BJ (cell line): ENCODE results near the gene RETREG3. TPM values are rescaled to one million over a fixed set of nuclear protein-coding genes. Genes with fewer than 3 reads are reported as not detected.

Experiments used
- CTCF ChIA-PET: fragments of 350-600 bp; formaldehyde crosslinking; extraction: SDS; loops from one replicate; lab custom pipeline; 2021; ENCODE audit warnings: antibody characterized with exemption, inconsistent platforms; lab: Yijun Ruan, JAX
- POLR2A ChIA-PET: fragments of 300-600 bp; sonication (Branson Sonifier 250); formaldehyde crosslinking; extraction: SDS; loops from one replicate; lab custom pipeline; 2021; ENCODE audit warnings: antibody characterized with exemption; lab: Charles Lee
- DNase-seq: peaks from one replicate; pipeline ENCODE4 v3.0.0-alpha.2; 2011; ENCODE audit warnings: low read depth
- H3K27me3 ChIP-seq: 2 replicates; pipeline ENCODE4 v1.6.0; 2011; ENCODE audit warnings: low read length; ENCODE audit not compliant: control insufficient read depth, insufficient read depth
- H3K36me3 ChIP-seq: 2 replicates; pipeline ENCODE4 v1.5.1; 2011; ENCODE audit warnings: low read length; ENCODE audit not compliant: control insufficient read depth, insufficient read depth
- H3K4me3 ChIP-seq: 2 replicates; pipeline ENCODE4 v1.5.1; 2011; ENCODE audit warnings: low read depth, mild to moderate bottlenecking, control low read depth, low read length
- CTCF ChIP-seq: IDR thresholded peaks from 2 replicates; pipeline ENCODE4 v1.5.1; 2011; ENCODE audit warnings: low read depth, mild to moderate bottlenecking, control low read depth, inconsistent platforms, low read length, moderate library complexity; ENCODE audit not compliant: insufficient read depth
- polyA minus RNA-seq: library from RNA; depleted of rRNA, polyadenylated mRNA; stranded (reverse); fragments of >200 nt; gene quantifications from 2 replicates; pipeline ENCODE4 v1.2.3, GENCODE V29; 2011; rRNA and poly(A)+ RNA removed
- polyA plus RNA-seq: library from polyadenylated mRNA; depleted of rRNA; stranded (reverse); fragments of >200 nt; gene quantifications from 2 replicates; pipeline ENCODE4 v1.2.3, GENCODE V29; 2011; rRNA removed

The RETREG3 gene
- polyA plus RNA-seq (28.4 and 54.4 TPM in 2 replicates), polyA minus RNA-seq (85.4 and 101 TPM in 2 replicates)

GRCh38 chr17:42609182-42609813 is at the start of gene RETREG3, which contains the start of gene TUBG1:
Gene RETREG3, minus strand, starts transcription at chr17:42609374. Its CDS starts 50 bp downstream, at chr17:42609324.
Gene TUBG1, plus strand, starts transcription at chr17:42609683. Its CDS starts 55 bp downstream, at chr17:42609738.
- Histone ChIP-seq H3K36me3 (peaks cover 14% of the 10 kb centered on the region), H3K4me3 (peak within 1 kb of the TSS; percentile 69), H3K27me3 (no peaks in the 10 kb centered on the region)
- DNase-seq, result peak; percentile 97
- TF ChIP-seq CTCF, result peak; percentile 55
- POLR2A ChIA-PET, result interaction anchor here (0.6 kb wide), 1 partner anchor 41 kb away, joined by 3 read pairs; no protein-coding TSS in a partner anchor
- CTCF ChIA-PET, result interaction anchor here (0.6 to 3.4 kb wide), 7 partner anchors 13 to 206 kb away, joined by 3 to 16 read pairs (median 4); no protein-coding TSS in a partner anchor

GRCh38 chr17:42657824-42658588 is 48.8 kb upstream of the RETREG3 start:
- no peak for DNase-seq
- H3K27me3 ChIP-seq, result no peaks in the 10 kb centered on the region
- no peak for TF ChIP-seq CTCF
- no peaks in the 10 kb centered on the region for H3K36me3 ChIP-seq
- H3K4me3 ChIP-seq, result no peak overlapping the region
- ChIA-PET POLR2A (no interaction called here), CTCF (interaction anchor here (0.6 to 1.4 kb wide), 3 partner anchors 19 to 436 kb away, joined by 3 to 5 read pairs (median 4); partner anchors contain the start of gene PLEKHH3)

- ChIA-PET CTCF (no interaction called here), POLR2A (no interaction called here)
- no peaks in the 10 kb centered on the region for H3K36me3 ChIP-seq
- no peaks in the 10 kb centered on the region for H3K27me3 ChIP-seq
- no peak overlapping the region for H3K4me3 ChIP-seq
- peak; percentile 31 for DNase-seq
- no peak for TF ChIP-seq CTCF
Measured at GRCh38 chr17:42655528-42655927, 46.4 kb upstream of the RETREG3 start.

GRCh38 chr17:42653179-42654124 is 44.3 kb upstream of the RETREG3 start:
- H3K36me3 ChIP-seq, result no peaks in the 10 kb centered on the region
- CTCF ChIA-PET, result interaction anchor here (1.0 to 1.3 kb wide), 3 partner anchors 10 to 30 kb away, joined by 3 read pairs; no protein-coding TSS in a partner anchor
- H3K27me3 ChIP-seq, result no peaks in the 10 kb centered on the region
- no peak for TF ChIP-seq CTCF
- peak overlapping the region; percentile 10 for H3K4me3 ChIP-seq
- POLR2A ChIA-PET, result interaction anchor here (0.5 to 0.6 kb wide), 2 partner anchors 10 to 21 kb away, joined by 4 read pairs; no protein-coding TSS in a partner anchor
- DNase-seq, result peak; percentile 63
